Stimulated activated CD8-positive, alpha-beta memory T cell treated with anti-CD3 and anti-CD28 coated beads, Interleukin-7, amount 100 ng/mL, for 1 hour (primary cell): ENCODE measurements around the gene EML6.
"Not testable (repeated sequence)": the region's sequence is repeated elsewhere in the genome, so short reads cannot be mapped to it uniquely, and the experiment has no call there.

Source experiments
- DNase-seq, 2 donors: peaks; one replicate each; pipeline ENCODE4 v3.0.0-alpha.2; 2020; ENCODE audit warnings: low read depth in 2 of 2

Gene EML6

DNA sequence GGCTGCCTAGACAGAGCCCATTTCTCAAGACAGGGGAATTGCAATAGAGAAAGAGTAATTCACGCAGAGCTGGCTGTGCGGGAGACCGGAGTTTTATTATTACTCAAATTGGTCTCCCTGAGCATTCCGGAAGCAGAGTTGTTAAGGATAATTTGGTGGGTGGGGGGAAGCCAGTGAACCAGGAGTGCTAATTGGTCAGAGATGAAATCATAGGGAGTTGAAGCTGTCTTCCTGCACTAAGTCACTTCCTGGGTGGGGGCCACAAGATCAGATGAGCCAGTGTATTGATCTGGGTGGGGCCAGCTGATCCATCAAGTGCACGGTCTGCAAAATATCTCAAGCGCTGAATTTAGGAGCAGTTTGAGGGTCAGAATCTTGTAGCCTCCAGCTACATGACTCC lies 242.0 kb downstream of the EML6 start:
- DNase-seq, result no peak

DNA sequence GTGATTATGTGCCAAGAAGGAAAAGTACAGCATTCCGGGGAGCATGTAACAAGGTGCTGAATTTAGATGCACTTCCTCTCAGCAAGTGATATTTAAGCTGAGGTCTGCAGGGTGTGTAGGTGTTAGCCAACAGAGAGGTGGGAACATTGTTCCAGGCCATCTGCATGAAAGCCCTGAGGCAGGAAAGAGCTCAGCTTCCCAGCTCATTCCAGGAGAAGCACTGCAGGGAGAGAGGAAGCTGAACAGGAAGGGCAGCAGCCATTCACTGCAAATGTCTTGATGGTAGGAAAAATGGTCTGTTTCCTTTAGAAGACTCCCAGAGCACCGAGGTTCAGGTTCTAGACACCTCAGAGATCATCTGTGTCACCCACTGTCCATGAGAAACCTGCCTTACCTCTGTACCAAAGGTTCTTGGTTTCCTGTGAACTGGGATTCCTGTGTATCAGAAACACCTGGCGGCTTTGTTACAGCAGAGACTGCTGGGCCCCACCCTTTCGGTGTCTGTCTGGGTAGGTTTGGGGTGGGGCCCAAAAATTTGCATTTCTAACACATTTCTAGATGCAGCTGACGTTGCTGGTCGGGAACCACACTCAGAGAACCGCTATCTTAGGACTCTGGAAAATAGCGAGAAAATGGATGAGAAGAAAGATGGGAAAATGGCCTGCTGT lies 242.8 kb downstream of the EML6 start:
- DNase-seq, result no peak

DNA sequence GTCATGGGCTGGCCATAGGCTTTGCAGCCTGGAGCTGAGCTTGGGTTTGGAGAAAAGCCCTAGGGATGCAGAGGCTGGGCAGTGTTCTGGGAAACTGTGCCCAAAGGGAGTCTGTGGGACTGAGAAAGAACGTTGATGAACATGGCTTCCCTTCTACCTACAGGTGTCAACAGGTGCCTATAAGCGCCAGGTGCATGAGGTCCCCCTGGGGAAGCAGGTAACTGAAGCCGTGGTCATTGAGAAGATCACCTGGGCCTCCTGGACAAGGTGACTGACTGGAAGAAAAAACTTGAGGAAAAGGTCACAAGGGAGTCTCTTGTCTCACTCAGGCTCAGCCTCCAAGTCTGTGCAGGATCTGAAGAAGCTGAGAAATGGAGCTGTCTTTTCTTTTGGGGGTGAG lies 243.4 kb downstream of the EML6 start:
- no peak for DNase-seq

DNA sequence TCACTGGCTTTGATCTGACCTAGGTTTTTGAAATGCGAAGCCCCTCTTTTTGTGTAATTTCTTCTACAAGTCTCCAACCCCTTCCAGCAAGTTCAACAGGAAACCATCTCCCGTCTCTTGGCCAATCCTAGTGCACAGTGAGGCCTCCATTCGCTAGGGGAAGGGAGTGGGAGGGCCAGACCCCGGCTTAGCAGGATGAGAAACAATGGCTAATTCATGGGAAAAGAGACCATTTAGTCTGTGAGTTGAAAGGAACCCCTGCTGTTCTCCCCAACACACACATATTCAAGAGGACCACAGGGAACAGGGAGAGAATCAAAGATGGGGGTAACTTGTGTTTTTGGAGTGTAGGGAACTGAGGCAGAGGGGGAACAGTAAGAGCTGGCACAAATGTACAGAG lies 243.8 kb downstream of the EML6 start:
- no peak for DNase-seq

DNA sequence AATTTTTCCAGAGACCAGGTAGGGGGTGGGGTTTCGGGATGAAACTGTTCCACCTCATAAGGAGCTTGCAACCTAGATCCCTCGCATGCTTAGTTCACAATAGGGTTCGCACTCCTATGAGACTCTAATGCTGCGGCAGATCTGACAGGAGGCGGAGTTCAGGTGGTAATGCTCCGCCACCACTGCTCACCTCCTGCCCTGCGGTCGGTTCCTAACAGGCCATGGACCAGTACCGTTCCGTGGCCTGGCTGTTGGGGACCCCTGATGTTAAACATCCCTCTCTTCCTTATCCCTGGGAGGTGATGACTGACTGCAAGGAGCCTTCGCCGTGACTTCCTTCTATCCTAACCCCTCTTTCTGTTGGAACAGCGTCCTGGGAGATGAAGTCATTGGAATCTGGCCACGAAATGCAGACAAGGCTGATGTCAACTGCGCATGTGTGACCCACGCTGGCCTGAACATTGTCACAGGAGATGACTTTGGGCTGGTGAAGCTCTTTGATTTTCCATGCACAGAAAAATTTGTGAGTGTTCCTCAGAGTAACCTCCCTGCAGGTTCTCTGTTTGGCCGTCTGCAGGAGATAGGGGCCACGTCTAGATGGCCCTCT lies 244.4 kb downstream of the EML6 start:
- no peak for DNase-seq

DNA sequence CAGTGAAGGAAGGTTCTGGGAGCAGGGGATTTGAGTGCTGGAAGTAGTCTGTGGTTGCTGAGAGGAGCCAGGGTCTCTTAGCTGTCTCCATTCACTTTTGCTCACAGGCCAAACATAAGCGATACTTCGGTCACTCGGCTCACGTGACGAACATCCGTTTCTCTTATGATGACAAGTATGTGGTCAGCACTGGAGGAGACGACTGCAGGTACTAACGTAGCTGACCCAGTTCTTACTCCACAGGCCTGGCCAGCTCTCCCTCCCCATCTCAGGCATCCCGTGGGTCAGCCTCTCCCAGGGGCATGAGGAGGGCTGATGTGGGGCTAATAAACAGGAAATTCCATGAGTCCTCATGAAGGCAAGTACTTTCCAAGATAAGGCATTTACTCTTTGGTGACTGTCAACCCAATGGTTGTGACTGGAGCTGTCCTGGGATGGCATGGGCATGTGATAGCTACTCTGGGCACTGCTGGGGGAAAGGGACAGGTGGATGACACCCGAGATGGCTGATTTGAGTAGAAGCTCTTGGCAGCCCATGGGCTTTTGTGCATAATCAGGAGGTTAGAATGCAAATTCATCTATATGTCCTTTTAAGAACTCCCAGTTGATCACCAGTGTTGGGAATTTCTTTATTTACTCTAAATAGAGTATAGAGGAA lies 245.2 kb downstream of the EML6 start:
- DNase-seq, result no peak

DNA sequence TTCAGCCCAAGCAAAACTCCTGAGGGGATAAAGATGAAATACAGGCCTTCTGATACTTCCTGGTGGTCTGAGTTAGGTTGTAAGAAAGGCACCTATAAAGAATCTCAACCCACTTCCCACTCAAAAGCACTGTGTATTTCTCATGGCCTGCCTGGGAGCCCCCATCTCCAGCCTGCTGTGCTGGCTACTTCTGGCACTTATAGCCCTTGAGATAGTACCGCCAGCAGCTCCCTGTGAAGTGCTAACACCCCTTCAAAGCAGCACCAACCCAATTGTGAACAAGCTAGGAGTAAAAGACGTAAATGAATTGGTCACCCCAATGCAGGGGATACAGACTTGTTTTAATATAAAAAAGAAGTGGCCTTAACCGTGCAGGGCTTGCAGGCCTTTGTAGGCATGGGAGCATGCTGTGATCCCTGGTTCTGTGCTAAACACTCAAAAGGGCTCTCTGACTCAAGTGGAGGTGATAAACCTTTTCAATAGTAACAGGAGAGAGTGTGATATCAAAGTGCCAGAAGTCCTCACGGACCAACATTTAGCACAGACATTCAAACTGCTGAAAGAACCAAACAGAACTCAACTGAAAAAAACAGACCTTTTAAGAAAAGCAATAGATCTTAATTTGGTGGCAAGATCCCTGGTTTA lies 246.0 kb downstream of the EML6 start:
- DNase-seq, result no peak

DNA sequence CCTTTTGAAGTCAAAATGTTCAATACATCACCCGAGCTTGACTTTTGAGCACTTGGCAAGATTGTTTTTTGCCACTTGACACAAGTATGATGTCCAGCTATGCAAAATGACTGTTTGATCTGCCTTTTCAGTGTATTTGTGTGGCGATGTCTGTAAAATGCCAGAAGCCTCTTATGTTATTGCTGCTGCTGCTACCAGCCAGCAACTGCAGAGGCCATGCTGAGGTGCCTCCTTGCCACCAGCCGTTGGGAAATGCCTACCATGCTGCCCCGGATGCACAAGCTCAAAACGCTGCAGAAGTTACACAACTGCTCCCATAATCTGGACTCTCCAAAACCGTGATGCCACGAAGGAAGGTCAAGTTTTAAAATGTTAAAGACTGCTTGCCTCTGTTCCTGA lies 246.5 kb downstream of the EML6 start:
- no peak for DNase-seq

DNA sequence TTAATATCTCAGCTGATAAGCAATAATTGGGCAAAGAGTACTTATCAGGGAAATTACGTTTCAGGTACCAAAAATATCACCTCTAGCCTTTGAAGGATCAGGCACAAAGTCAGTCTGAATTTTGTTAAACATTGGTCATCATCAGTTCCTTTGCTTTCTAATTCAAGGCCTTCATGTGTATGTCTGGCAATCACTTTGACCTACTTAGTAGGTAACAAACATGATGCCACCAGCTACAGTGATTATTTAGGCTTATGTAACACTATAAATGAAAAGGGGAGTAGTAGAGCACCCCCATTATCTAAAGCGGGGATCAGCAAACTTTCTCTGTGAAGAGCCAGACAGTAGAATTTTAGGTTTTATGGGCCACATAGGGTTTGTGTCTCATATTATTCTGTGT lies 251.7 kb downstream of the EML6 start:
- DNase-seq, result no peak

DNA sequence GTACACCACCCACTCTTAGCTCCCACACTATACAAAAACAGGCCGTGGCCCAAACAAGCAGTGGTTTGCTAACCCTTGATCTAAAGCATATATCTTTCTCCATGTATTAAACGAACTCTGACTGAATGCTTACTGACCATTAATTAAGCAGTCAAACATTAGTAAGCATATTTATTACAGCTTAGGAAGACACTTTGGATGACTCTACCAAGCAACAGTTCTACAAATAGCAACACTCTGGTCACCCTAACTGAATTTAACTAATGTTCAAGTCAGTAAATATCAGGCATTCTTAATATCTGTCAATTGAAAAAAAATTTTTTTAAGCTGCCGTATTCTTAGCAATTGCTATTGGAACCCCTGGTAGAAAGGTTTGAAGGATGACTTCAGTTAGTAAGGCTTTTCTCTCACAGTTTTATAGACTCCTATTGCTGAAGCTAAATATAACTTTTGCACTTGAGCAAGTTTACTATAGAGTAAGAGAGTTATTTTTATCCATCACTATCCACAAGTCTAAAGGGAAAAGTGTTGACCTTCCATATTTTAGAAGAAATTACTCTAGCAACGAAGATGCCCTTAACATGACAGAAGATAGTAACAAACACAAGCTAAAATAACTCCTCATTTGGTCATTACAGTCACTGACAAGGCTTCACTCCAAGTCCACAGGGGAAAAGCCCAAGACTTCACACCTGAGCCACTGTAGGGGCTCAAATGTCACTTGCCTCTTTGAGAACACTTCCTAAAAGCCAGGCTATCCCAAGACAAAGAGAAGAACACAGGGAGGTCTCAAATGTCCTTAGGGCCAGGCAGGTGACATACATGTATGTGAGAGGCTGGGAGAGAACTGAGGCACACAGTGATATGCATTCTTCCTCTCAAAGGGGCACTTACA lies 252.4 kb downstream of the EML6 start:
- no peak for DNase-seq

DNA sequence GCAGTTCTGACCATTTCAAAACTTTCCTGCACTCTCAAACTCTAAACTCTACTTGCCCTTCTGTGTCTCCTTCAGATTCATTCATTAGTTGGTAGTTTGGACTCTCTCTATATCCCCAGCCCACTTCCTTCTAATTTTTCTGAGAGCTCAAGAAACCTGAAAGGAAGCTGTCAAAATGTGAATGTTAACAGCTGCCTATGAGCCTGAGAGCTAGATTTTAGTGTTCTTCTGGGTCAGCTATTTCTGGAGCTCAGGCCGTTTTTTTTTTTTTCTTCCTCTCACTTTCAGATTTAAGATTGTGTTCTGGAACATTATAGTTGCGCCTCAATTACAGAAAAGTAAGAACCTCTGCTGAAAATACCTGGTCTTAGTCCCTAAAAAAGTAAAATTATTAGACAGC lies 253.7 kb downstream of the EML6 start:
- no peak for DNase-seq

DNA sequence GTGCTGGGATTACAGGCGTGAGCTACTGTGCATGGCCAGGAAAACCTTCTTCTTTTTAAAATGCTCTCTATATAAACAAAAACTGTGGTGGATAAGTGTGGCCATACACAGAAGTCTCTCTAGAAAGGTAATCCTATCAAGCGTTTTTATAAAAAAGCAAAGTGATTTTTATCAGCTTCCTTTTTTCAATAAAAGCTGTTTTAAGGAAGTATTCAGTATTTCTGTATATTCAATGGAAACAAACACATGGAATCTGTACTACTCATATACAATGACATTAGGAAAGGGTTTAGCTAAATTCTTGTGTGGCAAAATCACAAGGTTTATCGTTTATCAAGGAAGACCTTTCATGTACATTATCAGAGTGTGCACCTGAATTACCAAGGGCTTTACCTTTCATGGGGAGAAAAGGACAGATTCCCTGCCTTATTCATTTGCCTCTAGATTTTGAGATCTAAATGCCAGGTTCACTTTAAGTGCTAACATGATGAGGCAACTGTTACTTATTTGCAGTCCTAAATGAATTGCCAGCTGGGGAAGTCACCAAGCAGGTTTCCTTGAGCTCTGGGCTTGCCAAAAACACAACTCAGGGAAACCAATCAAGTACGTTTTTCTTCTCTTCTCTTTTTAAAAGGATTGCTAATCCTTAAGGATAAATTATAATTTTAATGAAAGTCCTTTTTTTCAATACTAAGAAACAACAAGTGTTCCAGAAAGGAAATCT lies 256.0 kb downstream of the EML6 start:
- no peak for DNase-seq

DNA sequence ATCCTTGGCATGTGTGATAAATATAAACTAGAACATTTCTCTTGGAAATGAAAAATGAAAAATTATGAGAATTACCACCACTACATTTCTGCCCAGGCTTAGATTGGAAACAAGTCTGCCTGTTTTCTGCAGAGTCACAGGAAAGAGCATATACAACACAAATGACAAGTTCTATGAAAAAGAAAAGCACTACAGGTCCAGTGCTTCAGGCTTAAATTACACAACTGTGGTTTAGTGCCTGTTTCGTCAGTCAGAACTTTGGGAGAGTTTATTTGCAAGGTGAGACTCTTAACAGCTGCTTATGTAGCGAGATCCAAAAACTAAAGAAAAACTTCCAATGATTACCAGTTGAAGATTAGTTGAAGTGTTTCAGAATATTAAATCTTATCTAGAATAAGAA lies 257.9 kb downstream of the EML6 start:
- no peak for DNase-seq

DNA sequence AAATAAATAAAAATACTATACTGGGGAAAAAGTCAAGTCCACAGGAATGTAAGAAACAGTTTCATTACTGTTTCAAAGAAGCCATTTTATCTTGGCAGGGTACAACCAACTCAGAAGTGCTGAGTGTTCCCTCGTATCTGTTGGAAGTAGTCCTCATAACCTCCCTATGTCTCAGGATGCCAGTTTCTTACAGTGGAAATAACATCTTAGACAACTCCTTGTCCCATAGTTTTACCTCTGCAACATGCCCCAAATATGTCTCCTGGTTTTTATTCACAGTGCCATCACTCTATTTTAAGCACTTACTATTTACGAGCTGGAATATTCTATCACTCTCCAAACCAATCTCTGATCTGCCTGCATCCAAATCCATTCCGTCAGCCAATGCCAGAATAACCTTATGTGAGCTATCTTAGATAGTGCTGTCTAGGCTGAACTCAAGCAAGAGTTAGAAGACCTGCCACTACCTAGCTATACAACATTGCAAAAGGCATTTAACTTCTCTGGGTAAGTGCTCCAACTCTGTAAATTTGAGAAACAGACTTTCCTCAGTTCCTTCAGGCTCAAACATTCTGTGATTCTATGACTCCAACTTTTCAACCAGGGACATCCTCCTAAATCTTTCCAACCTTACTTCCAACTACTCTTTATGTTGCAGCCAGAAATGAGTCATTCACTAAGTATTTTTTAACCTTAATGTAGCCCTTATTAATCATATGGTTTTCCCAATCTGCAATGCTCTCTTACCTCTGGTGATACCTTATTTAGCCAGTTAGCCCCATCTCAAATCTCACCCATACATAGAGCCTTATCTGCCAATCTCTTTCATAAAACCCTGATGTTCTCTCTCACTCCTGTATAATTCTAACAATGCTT lies 260.1 kb downstream of the EML6 start:
- no peak for DNase-seq

DNA sequence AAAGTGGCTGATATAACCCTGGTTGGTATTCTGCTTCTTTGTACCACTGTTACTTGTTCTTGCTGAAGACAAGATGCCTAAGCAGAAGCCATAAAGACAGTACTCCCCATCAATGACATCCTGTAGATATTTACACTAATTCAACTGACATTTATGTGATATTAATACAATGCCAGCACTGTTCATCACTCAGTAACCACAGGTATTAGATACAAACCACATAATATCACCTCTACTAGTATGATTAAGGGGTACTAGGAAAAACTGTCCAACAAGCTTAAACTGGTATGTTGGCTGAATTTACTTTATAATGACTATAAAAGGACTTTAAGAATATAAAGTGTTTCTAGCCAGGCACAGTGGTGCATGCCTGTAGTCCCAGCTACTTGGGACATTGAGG lies 261.0 kb downstream of the EML6 start:
- no peak for DNase-seq

DNA sequence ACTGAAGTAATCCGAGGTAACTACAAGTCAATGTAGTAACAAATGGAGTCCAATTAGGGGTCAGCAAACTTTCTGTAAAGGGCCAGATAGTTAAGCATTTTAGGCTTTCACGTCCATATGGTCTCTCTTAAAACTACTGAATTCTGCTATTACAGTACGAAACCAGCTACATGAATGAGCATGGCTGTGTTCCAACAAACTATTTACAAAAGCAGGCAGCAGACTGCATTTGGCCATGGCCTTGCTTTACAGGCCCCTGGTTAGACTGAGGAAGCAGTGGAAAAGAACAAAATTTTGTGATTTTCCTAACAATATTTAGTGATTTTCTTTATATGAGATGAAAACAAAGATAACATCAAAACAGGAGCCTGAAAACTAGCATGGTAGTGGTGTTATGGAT lies 262.8 kb downstream of the EML6 start:
- DNase-seq, result no peak

DNA sequence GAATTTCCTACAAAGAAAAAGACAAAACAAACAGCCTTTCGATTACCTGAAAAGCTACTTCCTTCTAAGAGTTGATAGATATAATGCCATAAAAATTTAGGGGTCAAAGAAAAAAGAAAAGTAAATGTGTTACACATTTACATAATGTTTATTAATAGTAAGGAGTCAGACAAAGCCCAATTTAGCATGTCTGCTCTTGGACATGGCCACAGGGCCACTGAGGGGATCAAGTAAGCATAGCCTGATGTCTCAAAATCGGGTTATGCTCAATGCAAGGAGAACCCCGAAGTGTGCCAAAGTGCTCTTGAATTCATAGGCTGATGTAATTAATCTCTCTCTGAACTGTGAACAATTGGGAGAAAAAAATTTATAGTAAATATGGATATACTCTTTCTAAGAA lies 265.1 kb downstream of the EML6 start:
- DNase-seq, result no peak

DNA sequence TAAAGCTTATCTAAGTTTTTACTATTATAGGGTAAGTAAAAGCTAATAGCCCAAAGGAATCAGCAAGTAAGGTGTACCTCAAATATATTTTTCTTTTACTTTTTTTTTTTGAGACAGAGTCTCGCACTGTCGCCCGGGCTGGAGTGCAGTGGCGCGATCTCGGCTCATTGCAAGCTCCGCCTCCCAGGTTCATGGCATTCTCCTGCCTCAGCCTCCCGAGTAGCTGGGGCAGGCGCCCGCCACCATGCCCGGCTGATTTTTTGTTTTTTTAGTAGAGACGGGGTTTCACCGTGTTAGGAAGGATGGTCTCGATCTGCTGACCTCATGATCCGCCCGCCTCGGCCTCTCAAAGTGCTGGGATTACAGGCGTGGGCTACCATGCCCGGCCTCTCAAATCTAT lies 267.2 kb downstream of the EML6 start:
- not testable (repeated sequence) for DNase-seq

DNA sequence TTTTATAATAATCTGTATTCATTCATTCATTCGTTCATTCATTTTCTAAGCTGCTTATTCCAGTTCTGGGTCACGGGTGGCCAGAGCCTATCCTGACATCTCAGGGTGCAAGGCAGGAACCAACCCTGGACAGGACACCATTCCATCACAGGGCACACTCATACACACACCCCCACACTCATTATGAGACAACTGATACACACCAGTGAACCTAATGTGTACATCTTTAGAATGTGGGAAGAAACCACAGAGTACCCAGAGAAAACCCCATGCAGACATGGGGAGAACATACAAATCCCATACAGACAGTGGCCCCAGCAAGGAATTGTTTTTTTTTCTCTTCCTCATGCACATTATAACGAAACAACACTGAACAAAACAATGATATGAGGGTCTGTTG lies 272.1 kb downstream of the EML6 start:
- no peak for DNase-seq

DNA sequence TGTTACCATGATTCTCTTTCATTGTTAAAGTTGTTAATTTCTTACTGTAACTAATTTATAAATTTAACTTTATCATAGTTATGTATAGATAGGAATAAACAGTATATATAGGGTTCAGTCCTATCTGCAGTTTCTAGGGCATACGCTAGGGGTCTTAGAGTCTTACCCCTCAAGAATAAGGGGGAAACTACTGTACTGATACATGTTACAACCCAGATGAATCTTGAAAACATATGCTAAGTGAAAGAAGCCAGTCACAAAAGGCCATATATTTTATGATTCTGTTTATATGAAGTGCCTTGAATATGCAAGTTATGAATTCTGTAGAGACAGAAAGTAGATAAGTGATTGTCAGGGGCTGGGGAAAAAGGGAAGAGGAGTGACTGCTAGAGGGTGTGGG lies 274.4 kb downstream of the EML6 start:
- no peak for DNase-seq
